Hematopoietic multipotent progenitor cell treated with erythropoietin and hydrocortisone succinate and interleukin-3 and kit ligand, for 15 days (in vitro differentiated cells): ENCODE data around the gene MLST8.
"Not testable (repeated sequence)": the region's sequence is repeated elsewhere in the genome, so short reads cannot be mapped to it uniquely, and the experiment has no call there.

Experiments
- DNase-seq: peaks from one replicate; pipeline ENCODE4 v3.0.0-alpha.2; 2015; ENCODE audit warnings: low spot score

Gene MLST8

GRCh38 chr16:2190659-2191445 is 14.4 kb upstream of the MLST8 start:
- no peak for DNase-seq

- DNase-seq, result no peak
Measured at GRCh38 chr16:2191446-2191706, 13.9 kb upstream of the MLST8 start.

- no peak for DNase-seq
Measured at GRCh38 chr16:2194166-2194834, 11.0 kb upstream of the MLST8 start.

- peak; percentile 61 for DNase-seq
Measured at GRCh38 chr16:2194852-2195321, 10.4 kb upstream of the MLST8 start.

- DNase-seq, result no peak
Measured at GRCh38 chr16:2195322-2196161, 9.7 kb upstream of the MLST8 start.

- DNase-seq, result no peak
Measured at GRCh38 chr16:2196162-2196980, 8.9 kb upstream of the MLST8 start, which contains the start of gene CASKIN1. Gene CASKIN1 (minus strand): TSS chr16:2196605. CDS start chr16:2196432, 173 bp downstream.

- no peak for DNase-seq
Measured at GRCh38 chr16:2196981-2197511, 8.2 kb upstream of the MLST8 start.

GRCh38 chr16:2197765-2198164 is 7.5 kb upstream of the MLST8 start:
- DNase-seq, result no peak

GRCh38 chr16:2198283-2198682 is 7.0 kb upstream of the MLST8 start:
- no peak for DNase-seq

GRCh38 chr16:2199095-2199494 is 6.2 kb upstream of the MLST8 start:
- DNase-seq, result no peak

- DNase-seq, result no peak
Measured at GRCh38 chr16:2199621-2200139, 5.6 kb upstream of the MLST8 start.

- DNase-seq, result no peak
Measured at GRCh38 chr16:2200313-2200712, 4.9 kb upstream of the MLST8 start.

- not testable (repeated sequence) for DNase-seq
Measured at GRCh38 chr16:2203119-2203688, 2.0 kb upstream of the MLST8 start.

GRCh38 chr16:2204416-2205103 is 694 bp upstream of the MLST8 start:
- no peak for DNase-seq

- DNase-seq, result no peak
Measured at GRCh38 chr16:2205967-2206313, 686 bp downstream of the MLST8 start.

GRCh38 chr16:2206420-2206779 is 1.1 kb downstream of the MLST8 start:
- DNase-seq, result no peak

- DNase-seq, result no peak
Measured at GRCh38 chr16:2206780-2207433, 1.7 kb downstream of the MLST8 start.

GRCh38 chr16:2207872-2208271 is 2.6 kb downstream of the MLST8 start:
- no peak for DNase-seq

- DNase-seq, result no peak
Measured at GRCh38 chr16:2208308-2208707, 3.1 kb downstream of the MLST8 start.

- DNase-seq, result no peak
Measured at GRCh38 chr16:2208772-2209171, 3.5 kb downstream of the MLST8 start.
